Activated CD8-positive, alpha-beta memory T cell treated with anti-CD3 and anti-CD28 coated beads for 1 hour (primary cell): ENCODE results near the gene USP51.
"Not testable (repeated sequence)": the region's sequence is repeated elsewhere in the genome, so short reads cannot be mapped to it uniquely, and the experiment has no call there.

Experiments
- DNase-seq, 2 donors: peaks; one replicate each; pipeline ENCODE4 v3.0.0-alpha.2; 2020; ENCODE audit warnings: low read depth in 1 of 2; ENCODE audit errors: extremely low read depth in 1 of 2

USP51 gene

DNA sequence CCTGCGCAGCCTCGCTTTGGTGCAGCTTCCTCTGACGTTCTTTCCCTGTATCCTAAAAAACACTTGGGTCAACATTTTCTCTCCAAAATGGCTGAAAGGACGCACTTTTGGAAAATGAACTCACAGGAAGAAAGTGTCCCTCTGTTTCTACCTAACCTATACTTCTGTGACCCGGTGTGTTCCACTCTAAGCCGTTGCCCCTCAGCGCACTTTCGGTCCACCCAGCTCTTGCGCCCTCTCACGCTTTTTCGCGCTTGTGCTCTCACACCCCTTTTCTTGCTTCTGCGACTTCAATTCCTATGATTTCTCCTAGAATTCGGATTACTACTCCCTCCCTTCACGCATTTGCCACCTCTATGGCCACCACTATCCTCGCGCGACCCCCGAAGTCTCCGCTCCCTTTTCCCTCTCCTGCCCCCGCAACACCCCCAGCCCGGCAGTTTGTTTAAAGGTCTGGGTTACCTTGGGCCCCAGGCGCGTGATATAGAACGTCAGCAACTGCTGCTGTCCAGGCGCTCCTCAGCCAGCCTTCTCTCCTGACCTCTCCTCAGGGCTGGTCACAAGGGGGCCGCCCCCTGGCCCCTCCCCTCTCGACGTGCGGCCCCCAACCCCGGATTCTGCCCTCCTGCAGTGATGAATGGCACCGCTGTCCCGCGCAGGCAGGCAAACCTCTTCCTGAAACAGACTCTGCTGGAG, at the start of gene USP51:
TSS of gene USP51 (minus strand) at position 535 of the 696 bp plus-strand sequence. CDS start 909 bp downstream, outside the sequence.
- DNase-seq = no peak

GRCh38 chrX:55524487-55524886, 34.8 kb upstream of the USP51 start:
- no peak for DNase-seq

GRCh38 chrX:55523356-55523755, 33.7 kb upstream of the USP51 start:
- no peak for DNase-seq

DNA sequence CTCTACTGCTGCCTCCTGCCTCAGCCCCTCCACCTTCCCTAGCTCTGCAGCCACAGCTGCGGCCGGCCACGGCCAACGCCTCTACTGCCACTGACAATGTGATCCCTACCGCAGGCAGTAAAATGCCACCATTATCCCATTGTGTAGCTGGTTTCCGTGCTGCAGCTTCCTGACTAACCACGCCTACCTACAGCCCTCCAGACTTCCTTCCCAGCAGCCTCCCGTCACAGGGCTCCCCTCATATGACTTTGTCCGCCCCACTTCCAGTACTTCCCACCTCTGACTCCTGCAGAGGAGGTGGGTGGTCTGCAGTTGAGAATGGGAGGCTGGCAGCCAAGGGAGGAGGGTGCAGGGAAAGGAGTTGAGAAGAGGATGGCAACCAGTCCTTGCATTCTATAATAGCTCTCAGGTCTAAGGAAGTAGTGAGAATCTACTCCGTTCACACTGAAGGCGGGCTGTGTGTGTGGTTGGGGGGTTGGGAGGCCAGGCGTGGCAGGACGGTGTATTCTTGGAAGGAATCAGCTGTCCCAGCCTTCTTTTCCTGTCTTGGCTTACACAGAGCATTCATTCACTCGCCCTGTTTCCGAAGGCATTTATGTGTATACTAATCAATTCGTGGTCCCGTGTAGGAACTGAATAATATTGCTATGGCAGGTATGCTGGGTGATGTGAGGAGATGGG, 33.1 kb upstream of the USP51 start:
- no peak for DNase-seq

DNA sequence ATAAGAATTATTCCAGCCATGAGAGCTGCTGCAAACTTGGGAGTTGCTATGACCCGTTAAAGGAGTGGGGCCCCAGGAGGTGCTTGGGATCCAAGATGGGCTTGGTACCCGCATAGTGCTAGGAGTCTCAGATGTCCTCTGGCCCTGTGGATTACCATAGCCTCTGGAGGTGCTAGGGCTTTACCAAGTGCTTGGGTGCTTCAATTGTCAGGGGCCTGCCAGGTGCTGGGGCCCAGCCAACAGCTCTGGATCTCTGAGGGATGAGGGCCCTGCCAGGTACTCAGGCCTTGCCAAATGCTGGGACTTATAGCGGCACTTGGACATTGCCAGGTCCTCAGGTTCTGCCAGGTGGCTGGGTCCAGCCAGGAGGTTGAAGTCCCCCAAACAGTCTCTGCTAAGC, 32.0 kb upstream of the USP51 start:
- no peak for DNase-seq

GRCh38 chrX:55516794-55517481, 27.3 kb upstream of the USP51 start:
- DNase-seq = not testable (repeated sequence)

GRCh38 chrX:55513045-55513737, 23.5 kb upstream of the USP51 start:
- DNase-seq = not testable (repeated sequence)

GRCh38 chrX:55508410-55509152, 18.9 kb upstream of the USP51 start:
- DNase-seq = not testable (repeated sequence)

DNA sequence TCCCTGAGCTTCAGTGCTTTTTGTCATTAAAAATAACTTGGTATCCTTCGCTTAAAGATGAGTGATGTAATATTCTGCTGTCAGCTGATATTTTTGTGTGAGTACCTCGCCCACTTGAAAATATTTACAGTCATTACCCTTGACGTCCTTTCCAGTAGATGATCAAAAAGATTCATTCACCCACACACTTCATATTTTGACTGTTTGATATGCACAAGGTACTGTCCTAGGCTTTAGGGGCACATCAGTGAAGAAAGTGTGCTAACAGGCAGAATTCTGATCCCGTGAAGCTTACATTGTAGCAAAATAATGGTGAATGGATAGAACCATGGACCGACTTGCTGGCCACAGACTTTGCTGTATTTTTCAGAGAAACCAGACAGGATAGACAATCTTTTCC, 18.1 kb upstream of the USP51 start:
- DNase-seq = not testable (repeated sequence)

- DNase-seq = not testable (repeated sequence)
Observed at GRCh38 chrX:55507010-55507409, 17.4 kb upstream of the USP51 start.

GRCh38 chrX:55490974-55491373, 1.3 kb upstream of the USP51 start:
- DNase-seq = no peak

GRCh38 chrX:55490121-55490520, 473 bp upstream of the USP51 start:
- no peak for DNase-seq

DNA sequence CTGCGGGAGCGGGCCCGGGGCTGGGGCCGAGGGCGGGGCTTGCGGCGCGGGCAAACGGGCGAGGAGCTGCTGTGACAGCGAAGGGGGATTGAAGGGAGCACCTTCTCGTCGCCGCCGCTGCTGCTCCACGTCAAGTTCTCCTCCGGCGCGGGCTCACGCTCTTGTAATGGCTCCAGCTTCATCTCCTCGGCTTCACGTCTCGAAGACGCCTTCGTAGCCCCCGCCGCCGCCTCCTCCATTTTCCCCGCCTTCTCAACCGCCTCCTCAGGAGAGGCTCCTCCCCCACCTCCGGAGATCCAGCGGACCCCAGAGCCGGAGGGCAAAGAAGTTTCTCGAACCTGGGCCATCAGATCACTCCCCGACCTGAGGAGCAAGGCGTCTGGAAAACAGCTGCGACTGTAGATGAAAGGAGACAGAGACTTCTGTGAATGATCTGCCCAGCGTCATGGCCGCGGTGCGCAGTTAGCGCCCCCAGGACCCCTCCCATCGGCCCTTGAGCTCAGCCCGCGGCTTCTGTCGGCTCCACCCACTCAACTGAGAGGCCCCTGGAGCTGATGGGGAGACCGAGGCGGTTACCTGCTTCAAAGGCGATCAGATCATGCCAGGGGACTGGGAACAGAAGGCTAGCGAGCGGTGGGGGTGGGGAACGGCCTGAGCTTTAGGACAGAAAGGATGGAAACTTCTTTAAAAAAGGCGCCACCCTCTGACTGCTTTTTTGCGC, 895 bp downstream of the USP51 start:
- DNase-seq = peak in 1 of 2 donors; percentile 47

- no peak for DNase-seq
Observed at GRCh38 chrX:55488006-55488592, 1.5 kb downstream of the USP51 start.

GRCh38 chrX:55487143-55487542, 2.5 kb downstream of the USP51 start:
- no peak for DNase-seq

GRCh38 chrX:55486736-55487135, 2.9 kb downstream of the USP51 start:
- no peak for DNase-seq

DNA sequence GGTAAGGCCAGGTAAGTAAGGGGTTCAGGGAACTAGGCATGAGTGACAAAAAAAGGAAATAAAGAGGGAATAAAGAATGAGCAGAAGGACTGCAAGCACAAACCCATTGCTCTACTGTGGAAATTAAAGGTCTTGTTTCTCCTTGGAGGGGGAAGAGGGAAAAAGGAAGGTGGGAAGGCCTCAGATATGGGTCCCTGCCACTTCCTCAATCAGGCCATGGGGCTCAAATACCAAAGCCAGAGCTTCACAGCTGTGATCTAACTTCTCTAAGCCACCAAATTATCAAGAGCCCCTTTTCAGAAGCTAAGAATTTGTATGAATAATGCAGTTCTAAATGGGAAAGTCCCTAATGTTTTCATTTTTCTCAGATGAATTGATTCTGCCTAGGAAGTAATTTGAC, 4.7 kb downstream of the USP51 start:
- DNase-seq = no peak

DNA sequence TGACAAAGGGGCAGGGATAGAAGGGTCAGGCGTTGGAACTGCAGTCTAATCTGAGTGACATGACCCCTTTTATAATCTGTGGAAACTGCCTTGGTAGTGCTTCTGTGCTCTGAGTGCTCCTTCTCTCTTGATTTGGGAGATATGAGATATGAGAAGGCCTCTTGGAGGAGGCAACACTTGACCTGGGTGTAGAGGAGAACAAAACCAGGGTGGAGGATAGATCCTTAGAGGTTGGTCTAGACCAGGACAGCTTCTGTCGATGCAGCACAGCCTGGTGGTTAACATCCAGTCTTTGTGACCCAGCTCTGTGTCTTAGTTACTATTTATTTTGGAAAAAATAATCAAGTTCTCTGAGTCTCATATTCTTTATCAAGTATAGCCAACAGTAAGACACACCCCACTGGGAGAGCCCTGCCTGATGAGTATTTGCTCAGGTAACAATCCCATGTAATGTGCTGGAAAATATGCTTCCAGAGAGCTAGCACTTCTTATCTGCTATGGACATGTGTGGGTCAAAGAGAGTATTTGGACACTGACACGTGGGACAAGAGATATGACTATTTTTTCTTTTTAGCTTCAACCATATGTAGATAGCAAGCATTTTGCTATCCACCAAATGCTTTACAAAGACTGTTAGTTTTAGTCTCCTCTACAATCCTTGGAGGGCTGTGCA, 9.1 kb downstream of the USP51 start:
- no peak for DNase-seq

DNA sequence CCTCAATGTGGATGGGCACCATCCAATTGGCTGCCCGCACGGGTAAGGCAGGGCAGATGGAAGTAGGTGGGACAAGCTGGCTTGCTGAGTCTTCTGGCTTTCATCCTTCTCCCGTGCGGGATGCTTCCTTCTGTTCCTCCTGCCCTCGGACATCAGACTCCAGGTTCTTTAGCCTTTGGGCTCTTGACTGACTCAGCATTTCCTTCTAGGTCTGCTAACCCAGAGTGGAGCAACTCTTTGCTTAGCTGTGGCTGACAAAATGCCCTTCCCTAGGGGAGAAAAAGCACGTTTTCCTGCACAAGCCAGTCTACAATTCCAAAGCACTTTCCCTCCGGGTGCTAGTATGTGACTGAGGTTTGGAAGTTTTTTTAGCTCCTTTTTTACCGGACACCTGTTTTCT, 9.7 kb downstream of the USP51 start:
- DNase-seq = not testable (repeated sequence)
